UCSD-AML1 (cell line): ENCODE data around the gene HIGD1A.

Experiments used
- DNase-seq: peaks from one replicate; lab custom pipeline; 2025; ENCODE audit not compliant: unreplicated experiment; lab: John Stamatoyannopoulos, UW

Gene HIGD1A

DNA sequence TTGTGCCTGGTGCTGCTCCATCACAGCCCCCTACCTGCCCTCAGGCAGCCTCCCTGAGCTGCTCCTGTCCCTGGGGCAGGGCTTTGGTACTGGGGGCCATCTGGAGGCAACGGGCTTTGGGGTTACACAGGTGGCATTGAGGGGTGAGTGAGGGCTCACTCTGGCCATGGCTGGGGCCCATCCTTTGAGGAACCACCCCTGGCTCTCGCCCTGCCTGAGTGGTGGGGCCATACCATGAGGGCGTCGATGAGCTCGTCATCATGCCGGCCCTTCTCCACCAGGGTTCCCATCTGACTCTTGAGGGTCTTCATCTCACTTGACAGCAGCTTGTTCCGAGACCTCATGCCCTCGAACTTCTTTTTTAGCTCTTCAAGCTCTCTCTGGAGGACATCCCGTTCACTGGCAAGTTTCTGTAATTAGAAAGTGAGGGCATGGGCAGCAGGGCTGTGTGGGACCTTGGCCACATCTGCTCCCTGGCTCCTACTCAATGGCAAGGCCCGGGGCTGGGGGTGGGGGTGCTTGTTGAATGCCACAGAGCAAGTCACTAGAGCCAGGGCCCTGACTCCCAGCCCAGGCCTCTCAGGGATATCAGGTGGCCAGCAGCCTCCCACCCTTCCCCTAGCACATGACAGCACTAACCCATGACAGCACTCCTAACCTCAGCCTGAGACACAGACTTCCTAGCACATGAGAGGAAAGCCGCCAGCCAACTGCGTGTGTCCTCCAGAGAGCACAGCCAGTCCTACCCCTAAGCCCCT is 64.7 kb downstream of the HIGD1A start:
- DNase-seq, result no peak

DNA sequence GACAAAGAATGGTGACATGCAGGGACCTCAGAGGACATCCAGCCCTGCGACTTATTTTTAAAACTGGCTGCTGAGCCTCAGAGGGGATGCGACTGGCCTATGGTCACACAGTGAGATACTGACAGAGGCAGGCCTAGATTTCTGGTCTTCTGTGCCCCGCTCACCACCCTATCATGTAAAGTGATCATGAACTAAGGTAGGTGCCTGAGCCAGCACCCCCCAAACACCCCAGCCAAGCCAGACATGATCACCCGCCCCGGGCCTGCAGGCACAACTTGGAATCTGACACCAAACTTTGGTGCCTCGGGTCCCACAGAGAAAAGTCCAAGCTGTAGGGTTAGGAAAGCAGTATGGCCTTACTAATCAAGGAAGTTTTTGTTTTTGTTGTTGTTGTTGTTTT is 67.8 kb downstream of the HIGD1A start:
- no peak for DNase-seq

DNA sequence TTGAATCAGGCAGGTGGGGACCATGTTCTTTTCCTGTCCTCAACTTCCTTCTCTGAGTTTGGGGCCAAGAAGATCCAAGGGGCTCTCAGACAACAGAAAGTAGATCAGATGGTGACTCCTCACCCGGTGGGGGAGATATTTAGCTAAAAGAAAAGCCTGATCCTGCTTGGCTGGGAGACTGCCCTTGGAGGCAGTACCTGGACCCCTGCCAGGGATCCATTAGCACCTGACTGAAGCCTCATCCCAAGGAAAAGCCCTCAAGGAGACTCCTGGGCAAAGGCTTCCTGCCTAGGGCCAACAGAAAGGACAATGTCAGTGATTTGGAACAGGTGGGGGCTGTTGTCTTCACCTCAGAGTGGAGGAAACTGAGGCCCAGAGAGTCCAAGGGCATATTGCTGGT is 68.2 kb downstream of the HIGD1A start:
- no peak for DNase-seq

DNA sequence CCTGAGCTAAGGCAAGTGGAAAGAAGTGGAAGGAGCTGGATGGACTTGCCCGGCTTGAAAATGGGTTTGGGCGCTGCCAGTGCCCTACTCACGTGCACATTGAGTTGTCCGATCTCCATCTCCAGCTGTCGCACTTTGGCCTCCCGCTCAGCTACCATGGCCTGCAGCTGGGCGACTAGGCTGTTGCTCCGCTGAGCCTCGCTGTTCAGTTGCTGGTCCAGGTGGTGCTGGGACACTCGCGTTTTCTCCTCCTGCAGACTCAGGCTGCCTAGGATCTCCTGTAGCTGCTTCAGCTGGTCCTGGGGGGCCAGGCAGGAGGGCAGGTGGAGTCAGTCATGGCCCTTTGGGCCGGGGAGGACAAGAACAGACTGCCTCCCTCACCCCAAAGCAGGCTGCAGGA is 68.7 kb downstream of the HIGD1A start:
- no peak for DNase-seq

DNA sequence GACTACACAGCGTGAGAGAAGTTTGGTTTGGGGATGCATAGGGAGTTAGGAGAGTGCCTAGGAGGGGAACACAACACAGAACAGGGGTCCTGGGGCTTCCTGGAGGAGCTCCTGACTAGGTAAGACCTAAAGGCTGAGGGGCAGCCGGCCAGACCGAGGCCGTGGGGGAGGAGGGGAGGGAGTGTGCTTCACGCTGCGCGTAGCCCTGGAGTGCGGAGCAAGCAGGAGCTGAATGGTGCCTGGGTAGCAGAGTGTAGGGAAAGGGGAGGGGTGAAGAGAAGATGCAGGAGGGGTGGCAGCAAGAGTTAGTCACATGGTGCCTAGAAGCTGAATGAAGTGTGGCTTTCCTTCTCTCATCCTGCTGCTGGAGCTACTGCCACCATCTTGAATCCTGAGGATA is 69.3 kb downstream of the HIGD1A start:
- no peak for DNase-seq

DNA sequence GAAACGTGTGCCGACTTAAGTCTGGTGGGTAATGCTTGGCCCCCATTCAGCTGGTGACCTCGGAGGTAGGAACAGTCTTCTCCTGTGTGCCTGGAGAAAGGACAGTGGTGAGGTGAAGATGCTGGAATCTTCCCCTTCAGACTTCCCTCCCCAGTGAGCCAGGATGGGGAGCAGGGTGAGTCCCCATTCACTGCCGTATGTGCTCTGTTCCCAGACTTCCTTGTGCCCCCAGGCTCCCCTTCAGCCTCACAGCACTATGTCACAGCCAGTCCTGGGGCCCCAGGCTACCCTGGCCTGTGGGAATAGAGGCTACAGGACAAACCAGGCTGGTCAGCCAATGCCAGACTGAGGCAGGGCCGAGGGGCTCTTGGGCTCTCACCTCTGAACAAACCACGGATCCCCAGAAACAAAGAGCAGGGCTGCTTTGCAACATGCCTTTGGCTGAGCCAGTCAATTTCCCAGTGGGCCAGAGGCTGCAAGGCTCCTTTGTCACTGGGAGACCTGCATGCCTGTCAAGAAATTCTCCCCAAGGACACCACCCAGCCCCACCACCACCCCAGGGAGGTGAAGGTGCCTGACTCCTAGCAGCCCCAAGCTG is 69.9 kb downstream of the HIGD1A start:
- no peak for DNase-seq

DNA sequence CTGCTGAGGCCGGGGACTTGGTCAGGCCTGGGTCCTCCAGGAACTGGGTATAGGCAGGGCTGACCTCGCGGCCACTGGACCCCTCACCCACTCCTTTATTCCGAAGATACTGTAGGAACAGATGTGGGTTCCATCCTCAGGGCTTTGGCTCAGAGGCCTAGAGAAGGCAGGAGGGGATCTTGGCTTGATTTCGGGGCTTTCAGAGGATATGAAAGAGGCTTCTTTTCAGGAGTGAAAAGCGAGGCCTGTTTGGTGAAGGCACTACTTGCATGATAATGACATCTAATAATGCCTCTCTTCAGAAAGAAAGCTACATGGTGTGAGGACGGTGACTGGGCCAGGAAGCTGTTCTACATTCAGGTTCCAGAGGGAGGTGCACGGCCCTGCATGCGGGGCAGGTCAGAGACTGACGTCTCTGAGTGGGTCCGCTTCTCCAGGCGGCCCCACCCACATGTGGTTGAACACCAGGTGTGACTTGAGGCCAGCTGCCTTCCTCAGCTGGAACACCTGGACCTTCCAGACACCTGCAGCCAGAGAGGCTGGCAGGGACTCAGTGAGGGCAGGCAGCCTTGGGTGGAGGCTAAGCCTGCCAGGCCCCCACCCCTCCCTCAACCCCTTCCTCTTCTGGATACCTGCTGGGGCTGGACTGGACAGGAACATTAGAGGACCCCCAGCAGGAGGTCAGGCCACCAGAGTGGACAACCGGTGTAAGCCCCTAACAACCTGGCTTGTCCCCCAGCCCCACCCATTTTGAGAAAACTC is 70.6 kb downstream of the HIGD1A start:
- DNase-seq, result no peak
